HUES6 (cell line): ENCODE results near the gene KCNS1.
"Not testable (repeated sequence)": the region's sequence is repeated elsewhere in the genome, so short reads cannot be mapped to it uniquely, and the experiment has no call there.

ENCODE experiments used
- H3K27ac ChIP-seq: 2 replicates; pipeline ENCODE4 v1.7.0; 2013; ENCODE audit warnings: low read depth, mild to moderate bottlenecking, low read length, inconsistent platforms
- H3K27me3 ChIP-seq: 2 replicates; pipeline ENCODE4 v1.6.1; 2013; ENCODE audit warnings: low read length; ENCODE audit not compliant: control insufficient read depth, insufficient read depth
- H3K36me3 ChIP-seq: 2 replicates; pipeline ENCODE4 v1.6.1; 2013; ENCODE audit warnings: low read length; ENCODE audit not compliant: control insufficient read depth, insufficient read depth
- H3K4me1 ChIP-seq: 2 replicates; pipeline ENCODE4 v1.6.1; 2013; ENCODE audit warnings: low read length; ENCODE audit not compliant: control insufficient read depth, insufficient read depth
- H3K4me3 ChIP-seq: 2 replicates; pipeline ENCODE4 v1.5.1; 2013; ENCODE audit warnings: low read depth, low read length
- H3K9ac ChIP-seq: one replicate; pipeline ENCODE4 v1.6.1; 2013; ENCODE audit warnings: mild to moderate bottlenecking, low read length
- H3K9me3 ChIP-seq: 2 replicates; pipeline ENCODE4 v1.6.1; 2013; ENCODE audit warnings: low read depth, low read length; ENCODE audit not compliant: control insufficient read depth, insufficient read depth

The KCNS1 gene, protein sequence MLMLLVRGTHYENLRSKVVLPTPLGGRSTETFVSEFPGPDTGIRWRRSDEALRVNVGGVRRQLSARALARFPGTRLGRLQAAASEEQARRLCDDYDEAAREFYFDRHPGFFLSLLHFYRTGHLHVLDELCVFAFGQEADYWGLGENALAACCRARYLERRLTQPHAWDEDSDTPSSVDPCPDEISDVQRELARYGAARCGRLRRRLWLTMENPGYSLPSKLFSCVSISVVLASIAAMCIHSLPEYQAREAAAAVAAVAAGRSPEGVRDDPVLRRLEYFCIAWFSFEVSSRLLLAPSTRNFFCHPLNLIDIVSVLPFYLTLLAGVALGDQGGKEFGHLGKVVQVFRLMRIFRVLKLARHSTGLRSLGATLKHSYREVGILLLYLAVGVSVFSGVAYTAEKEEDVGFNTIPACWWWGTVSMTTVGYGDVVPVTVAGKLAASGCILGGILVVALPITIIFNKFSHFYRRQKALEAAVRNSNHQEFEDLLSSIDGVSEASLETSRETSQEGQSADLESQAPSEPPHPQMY

DNA sequence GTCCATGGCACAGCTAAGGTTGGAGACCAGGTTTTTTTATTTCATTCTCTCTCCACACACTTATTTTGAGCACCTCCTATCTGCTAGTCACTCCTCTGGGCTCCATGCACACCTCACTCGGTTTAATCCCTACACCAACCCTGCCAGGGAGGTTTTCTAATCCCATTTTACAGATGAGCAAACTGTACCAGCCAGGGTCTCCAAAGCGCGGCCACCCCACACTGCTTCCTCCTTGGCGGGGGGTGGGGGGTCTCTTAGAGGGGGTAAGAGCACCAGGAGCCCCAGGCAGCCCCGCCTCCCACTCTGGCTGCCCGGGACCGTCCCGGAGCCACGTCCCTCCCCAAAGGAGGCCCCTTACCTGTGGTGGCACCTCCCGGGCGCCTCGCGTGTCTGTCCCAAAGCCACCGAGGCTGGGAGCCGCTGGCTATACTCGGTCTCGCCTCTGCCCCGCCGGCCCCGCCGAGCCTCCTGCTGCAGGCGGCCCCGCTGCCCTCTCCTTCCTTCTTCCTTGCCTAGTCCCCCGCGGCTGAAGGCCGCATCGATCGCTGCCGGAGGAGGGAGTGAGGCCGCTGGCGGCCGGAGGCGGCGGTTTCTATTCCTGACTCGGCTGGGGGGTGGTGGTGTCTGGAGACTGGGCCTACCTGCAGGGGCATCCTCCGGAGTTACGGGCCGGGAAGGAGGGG, at the start of gene KCNS1:
TSS of gene KCNS1 (minus strand) at position 565 of the 683 bp plus-strand sequence. CDS start 1,891 bp downstream, outside the sequence.
- Histone ChIP-seq H3K9me3 (no peaks in the 10 kb centered on the region), H3K27me3 (peaks cover 50% of the 10 kb centered on the region), H3K36me3 (no peaks in the 10 kb centered on the region), H3K9ac (peak within 1 kb of the TSS; percentile 8), H3K4me3 (peak within 1 kb of the TSS; percentile 51), H3K4me1 (peaks cover 8% of the 10 kb centered on the region), H3K27ac (no peak within 1 kb of the TSS)

DNA sequence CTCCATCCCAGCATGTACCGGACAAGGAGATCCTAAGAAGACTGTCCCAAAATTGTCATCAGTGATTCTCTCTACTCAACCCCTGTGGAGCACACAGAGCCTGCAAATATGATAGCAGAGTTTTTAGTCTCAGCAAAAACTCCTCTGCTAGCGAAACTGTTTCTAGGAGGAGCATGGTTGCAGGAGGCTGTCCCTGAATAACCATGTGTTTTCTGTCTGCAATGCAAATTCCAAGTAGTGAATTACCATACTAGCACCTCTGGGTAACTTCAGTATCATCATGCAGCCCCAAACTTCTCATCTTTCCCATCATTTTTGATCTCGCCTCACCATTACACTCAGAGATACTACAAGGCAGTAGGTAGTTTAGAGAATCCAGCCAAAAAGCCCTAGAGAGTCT, 48.1 kb upstream of the KCNS1 start:
- Histone ChIP-seq H3K36me3 (no peaks in the 10 kb centered on the region), H3K4me1 (no peaks in the 10 kb centered on the region), H3K9ac (no peak overlapping the region), H3K4me3 (no peak overlapping the region), H3K27me3 (peaks cover 35% of the 10 kb centered on the region; the same call in 1 of the 2 replicates), H3K9me3 (no peaks in the 10 kb centered on the region), H3K27ac (no peak overlapping the region)

DNA sequence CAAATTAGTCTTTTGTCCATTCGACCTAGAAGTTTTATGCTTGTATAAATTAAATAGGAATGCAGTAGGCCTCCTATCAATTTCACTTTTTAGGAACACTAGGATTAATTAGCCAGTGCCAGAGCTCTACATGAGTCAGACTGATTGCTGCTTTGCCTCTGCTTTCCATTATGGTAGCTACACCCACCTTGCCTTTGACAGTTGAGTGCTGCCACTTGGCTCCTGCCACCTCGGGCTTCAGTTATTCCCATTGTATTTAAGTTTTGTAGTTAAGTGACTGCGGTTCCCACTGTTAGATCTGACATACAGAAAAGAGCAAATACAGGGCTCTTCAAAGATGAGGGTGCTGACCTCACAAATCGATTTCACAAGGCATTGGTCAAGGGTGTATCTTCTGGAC, 39.9 kb upstream of the KCNS1 start:
- H3K4me3 ChIP-seq, result no peak overlapping the region
- H3K9ac ChIP-seq, result no peak overlapping the region
- peaks cover 3% of the 10 kb centered on the region; the same call in 1 of the 2 replicates for H3K27me3 ChIP-seq
- no peaks in the 10 kb centered on the region for H3K4me1 ChIP-seq
- no peaks in the 10 kb centered on the region for H3K9me3 ChIP-seq
- no peak overlapping the region for H3K27ac ChIP-seq
- no peaks in the 10 kb centered on the region for H3K36me3 ChIP-seq

DNA sequence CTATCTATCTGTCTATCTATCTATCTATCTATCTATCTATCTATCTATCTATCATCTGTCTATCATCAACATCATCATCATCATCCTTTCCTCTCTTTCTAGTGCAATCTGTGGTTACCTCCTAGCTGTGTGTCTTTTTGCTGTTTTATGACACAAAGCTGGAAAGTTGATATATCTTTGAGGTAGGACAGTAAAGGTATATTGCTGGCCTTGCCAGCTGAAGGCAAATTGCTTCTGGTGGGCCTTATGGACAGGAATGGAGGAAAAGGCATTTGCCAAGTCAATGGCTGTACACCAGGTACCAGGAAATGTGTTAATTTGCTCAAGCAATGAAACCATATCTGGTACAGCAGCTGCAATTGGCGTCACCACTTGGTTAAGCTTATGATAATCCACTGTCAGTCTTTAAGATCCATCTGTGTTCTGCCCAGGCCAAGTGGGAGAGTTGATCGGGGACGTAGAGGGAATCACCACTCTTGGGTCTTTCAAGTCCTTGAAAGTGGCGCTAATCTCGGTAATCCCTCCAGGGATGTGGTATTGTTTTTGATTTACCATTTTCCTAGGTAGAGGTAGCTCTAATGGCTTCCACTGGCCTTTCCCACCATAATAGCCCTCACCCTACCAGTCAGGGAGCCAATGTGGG, 38.9 kb upstream of the KCNS1 start:
- not testable (repeated sequence) for H3K27ac ChIP-seq, H3K4me1 ChIP-seq, H3K4me3 ChIP-seq, H3K36me3 ChIP-seq, H3K9ac ChIP-seq, H3K27me3 ChIP-seq, H3K9me3 ChIP-seq

DNA sequence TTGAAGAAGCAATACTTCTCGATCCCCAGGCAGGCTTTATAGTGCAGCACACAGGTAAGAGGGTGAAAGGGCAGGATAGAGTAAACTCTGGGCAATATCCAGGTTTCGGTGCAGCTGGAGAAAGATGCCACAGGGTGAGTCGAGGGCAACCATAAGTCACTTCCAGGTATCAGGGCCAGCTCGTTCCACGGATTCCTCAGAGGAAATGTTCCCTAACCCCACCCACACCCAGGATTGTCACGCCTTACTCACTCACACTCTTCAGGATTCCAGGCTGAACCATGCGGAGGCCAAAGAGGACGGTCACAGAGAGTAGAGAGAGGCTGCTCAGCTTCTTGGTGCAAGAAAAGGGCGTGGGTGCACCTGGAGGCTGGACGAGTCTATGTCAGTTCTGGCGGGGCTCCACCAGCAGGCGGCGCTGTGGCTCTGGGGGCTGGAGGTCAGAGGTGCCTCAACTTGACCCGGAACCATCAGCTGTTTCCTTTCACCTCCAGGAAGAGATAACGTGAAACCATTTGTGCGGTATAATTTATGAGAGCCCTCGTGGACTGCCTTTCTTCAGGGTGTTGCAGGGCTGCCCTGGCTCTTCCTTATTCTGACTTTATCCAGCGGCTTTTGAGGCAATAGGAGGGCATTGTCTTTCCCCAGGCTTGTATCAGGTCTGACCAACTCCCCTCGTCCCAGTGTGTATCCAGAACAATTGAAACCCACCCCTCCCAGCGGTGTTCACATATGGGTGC, 37.8 kb upstream of the KCNS1 start:
- Histone ChIP-seq H3K27ac (no peak overlapping the region), H3K9ac (no peak overlapping the region), H3K9me3 (no peaks in the 10 kb centered on the region), H3K36me3 (no peaks in the 10 kb centered on the region), H3K27me3 (no peaks in the 10 kb centered on the region; the same call in 1 of the 2 replicates), H3K4me1 (no peaks in the 10 kb centered on the region), H3K4me3 (no peak overlapping the region)

DNA sequence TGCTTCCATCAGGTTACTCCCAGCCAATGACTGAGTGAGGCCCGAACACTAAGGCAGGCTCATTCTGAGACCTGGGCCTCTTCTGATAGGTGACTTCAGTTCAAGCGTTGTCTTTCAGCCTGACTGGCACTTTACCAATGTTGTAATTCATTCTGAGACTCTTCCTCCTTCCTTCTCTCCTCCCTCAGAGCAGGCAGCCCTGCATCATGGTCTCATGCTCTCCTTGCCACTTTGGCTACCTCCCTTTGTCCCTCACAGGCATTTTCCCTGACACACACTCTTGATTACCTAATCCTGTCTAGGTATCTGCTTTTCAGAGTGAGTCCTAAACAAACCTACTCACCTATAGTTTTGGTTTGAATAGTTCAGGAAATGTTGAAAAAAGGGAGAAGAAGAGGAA, 36.0 kb upstream of the KCNS1 start:
- Histone ChIP-seq H3K27me3 (no peaks in the 10 kb centered on the region; the same call in 1 of the 2 replicates), H3K36me3 (no peaks in the 10 kb centered on the region), H3K9me3 (no peaks in the 10 kb centered on the region)

DNA sequence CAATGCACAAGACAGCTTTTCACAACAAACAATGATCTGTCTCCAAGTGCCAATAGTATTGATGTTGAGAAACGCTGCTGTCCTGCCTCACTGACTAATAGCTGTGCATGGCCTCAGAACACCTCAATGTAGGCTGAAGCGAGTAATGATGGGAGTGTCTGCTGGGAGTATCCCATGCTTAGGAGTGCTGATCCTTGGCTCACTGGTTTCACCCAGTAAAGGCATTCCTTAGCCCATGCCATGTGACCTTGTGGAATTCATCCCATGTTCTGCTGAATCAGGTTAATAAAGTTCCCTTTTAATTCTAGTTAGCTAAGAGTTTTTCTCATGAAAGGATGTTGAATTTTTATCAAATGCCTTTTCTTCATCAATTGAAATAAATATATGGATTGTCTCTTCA, 27.2 kb upstream of the KCNS1 start:
- H3K9me3 ChIP-seq, result no peaks in the 10 kb centered on the region
- H3K4me1 ChIP-seq, result no peaks in the 10 kb centered on the region
- no peaks in the 10 kb centered on the region; the same call in 1 of the 2 replicates for H3K27me3 ChIP-seq
- H3K4me3 ChIP-seq, result no peak overlapping the region
- H3K27ac ChIP-seq, result no peak overlapping the region
- H3K9ac ChIP-seq, result no peak overlapping the region
- H3K36me3 ChIP-seq, result no peaks in the 10 kb centered on the region

More for the DNA sequence above, 36.0 kb upstream of the KCNS1 start:
- Histone ChIP-seq H3K4me1 (no peaks in the 10 kb centered on the region), H3K4me3 (no peak overlapping the region), H3K9ac (no peak overlapping the region), H3K27ac (no peak overlapping the region)

DNA sequence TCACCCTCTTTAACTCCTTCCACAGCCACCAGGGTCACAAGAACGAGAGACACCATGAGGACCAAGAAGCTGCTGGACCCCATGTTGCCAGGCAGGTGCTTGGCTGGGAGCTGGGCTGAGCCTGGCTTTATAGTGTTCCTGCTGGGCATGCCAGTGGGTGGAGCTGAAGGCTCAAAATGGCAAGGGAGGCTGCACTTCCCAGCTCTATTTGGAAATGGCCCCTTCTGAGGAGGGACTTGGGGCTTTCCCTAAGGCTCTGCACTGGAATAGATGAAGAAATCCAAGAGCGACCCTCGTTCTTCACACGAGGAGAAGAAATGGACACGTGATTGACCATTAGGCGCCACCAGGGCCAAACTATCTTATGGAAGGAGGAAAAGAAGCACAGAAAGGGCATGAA, 23.4 kb upstream of the KCNS1 start, which contains the start of gene WFDC12:
TSS of gene WFDC12 (minus strand) at position 101 of the 400 bp plus-strand sequence. CDS start at position 83, 18 bp downstream.
- Histone ChIP-seq H3K9ac (no peak within 1 kb of the TSS), H3K27ac (no peak within 1 kb of the TSS), H3K9me3 (no peaks in the 10 kb centered on the region), H3K4me1 (no peaks in the 10 kb centered on the region), H3K4me3 (no peak within 1 kb of the TSS), H3K36me3 (no peaks in the 10 kb centered on the region), H3K27me3 (no peaks in the 10 kb centered on the region)

DNA sequence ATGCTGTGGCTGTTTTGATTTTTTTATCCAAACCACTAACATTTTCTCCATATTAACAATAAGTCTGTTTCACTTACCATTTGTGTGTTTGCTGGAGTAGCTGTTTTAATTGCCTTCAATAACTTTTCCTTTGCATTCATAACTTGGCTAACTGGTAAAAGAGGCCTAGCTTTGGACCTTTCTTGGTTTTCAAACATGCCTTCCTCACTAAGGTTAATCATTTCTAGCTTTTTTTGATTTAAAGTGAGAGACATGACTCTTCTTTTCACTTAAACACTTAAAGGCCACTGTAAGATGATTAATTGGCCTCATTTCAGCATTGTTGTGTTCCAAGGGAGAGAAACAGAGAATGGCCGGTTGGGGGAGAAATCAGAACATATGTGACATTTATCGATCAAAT, 20.5 kb upstream of the KCNS1 start:
- H3K9ac ChIP-seq, result no peak overlapping the region

DNA sequence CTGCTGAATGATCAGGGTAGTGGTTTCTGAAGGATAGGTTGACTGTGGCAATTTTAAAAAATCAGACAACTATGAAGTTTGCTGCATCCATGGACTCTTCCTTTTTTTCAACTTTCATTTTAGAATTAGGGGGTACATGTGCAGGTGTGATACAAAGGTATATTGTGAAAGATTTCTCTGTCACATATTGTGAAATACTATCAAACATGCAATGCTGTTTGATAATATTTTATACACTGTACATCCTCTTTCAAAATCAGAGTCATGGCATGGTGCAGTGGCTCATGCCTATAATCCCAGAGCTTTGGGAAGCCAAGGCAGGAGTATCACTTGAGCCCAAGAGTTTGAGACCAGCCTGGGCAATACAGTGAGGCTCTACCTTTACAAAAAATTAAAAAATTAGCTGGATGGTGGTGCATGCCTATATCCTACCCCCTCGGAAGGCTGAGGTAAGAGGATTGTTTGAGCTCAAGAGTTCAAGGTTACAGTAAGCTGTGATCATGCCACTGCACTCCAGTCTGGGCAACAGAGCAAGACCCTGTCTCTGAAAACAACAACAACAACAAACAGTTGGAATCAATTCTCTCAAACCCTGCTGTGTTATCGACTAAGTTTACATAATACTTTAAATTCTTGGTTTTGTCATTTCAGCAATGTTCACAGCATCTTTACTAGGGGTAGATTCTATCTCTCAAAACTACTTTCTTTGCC, 18.8 kb upstream of the KCNS1 start:
- H3K36me3 ChIP-seq, result no peaks in the 10 kb centered on the region

More for the DNA sequence above, 20.5 kb upstream of the KCNS1 start:
- H3K4me1 ChIP-seq, result no peaks in the 10 kb centered on the region
- H3K9me3 ChIP-seq, result no peaks in the 10 kb centered on the region
- no peaks in the 10 kb centered on the region for H3K27me3 ChIP-seq
- no peaks in the 10 kb centered on the region for H3K36me3 ChIP-seq
- H3K27ac ChIP-seq, result no peak overlapping the region
- no peak overlapping the region for H3K4me3 ChIP-seq

More for the DNA sequence above, 18.8 kb upstream of the KCNS1 start:
- Histone ChIP-seq H3K27ac (no peak overlapping the region), H3K9me3 (no peaks in the 10 kb centered on the region), H3K4me1 (no peaks in the 10 kb centered on the region), H3K9ac (no peak overlapping the region), H3K4me3 (no peak overlapping the region), H3K27me3 (no peaks in the 10 kb centered on the region)
